ENCODE measurements around the gene HTT. TPM values are rescaled to one million over a fixed set of nuclear protein-coding genes. Genes with fewer than 3 reads are reported as not detected.

The HTT gene
- total RNA-seq, 2 donors from 2014 or later = 51.0 to 55.5 TPM

DNA sequence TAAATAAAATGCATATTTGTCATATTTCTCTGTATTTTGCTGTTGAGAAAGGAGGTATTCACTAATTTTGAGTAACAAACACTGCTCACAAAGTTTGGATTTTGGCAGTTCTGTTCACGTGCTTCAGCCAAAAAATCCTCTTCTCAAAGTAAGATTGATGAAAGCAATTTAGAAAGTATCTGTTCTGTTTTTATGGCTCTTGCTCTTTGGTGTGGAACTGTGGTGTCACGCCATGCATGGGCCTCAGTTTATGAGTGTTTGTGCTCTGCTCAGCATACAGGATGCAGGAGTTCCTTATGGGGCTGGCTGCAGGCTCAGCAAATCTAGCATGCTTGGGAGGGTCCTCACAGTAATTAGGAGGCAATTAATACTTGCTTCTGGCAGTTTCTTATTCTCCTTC, 3.3 kb downstream of the HTT start:
- no peak overlapping the region for H3K4me3 ChIP-seq
- TF ChIP-seq, protein P1, sequence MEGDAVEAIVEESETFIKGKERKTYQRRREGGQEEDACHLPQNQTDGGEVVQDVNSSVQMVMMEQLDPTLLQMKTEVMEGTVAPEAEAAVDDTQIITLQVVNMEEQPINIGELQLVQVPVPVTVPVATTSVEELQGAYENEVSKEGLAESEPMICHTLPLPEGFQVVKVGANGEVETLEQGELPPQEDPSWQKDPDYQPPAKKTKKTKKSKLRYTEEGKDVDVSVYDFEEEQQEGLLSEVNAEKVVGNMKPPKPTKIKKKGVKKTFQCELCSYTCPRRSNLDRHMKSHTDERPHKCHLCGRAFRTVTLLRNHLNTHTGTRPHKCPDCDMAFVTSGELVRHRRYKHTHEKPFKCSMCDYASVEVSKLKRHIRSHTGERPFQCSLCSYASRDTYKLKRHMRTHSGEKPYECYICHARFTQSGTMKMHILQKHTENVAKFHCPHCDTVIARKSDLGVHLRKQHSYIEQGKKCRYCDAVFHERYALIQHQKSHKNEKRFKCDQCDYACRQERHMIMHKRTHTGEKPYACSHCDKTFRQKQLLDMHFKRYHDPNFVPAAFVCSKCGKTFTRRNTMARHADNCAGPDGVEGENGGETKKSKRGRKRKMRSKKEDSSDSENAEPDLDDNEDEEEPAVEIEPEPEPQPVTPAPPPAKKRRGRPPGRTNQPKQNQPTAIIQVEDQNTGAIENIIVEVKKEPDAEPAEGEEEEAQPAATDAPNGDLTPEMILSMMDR (IDR thresholded peaks at IDR 0.05) = no peak
- intact Hi-C loops (cut with DNase I) = no loop called here
- peaks cover 11% of the 10 kb centered on the region for H3K4me1 ChIP-seq
- no peak overlapping the region for H3K9ac ChIP-seq (ENCODE audit: low read depth in 2 of 2, low read length in 2 of 2)
- H3K27ac ChIP-seq = no peak overlapping the region
- no peaks in the 10 kb centered on the region for H3K36me3 ChIP-seq
- no peaks in the 10 kb centered on the region for H3K9me3 ChIP-seq
- H3K27me3 ChIP-seq = no peaks in the 10 kb centered on the region
- DNase-seq = no peak

DNA sequence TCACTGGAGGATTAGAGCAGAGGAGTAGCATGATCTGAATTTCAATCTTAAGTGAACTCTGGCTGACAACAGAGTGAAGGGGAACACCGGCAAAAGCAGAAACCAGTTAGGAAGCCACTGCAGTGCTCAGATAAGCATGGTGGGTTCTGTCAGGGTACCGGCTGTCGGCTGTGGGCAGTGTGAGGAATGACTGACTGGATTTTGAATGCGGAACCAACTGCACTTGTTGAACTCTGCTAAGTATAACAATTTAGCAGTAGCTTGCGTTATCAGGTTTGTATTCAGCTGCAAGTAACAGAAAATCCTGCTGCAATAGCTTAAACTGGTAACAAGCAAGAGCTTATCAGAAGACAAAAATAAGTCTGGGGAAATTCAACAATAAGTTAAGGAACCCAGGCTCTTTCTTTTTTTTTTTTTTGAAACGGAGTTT, 5.2 kb downstream of the HTT start:
- no peak overlapping the region for H3K4me3 ChIP-seq
- TF ChIP-seq, protein P1 (IDR thresholded peaks at IDR 0.05) = no peak
- no peak overlapping the region for H3K27ac ChIP-seq
- H3K4me1 ChIP-seq = peaks cover 6% of the 10 kb centered on the region
- no peaks in the 10 kb centered on the region for H3K9me3 ChIP-seq
- H3K36me3 ChIP-seq = no peaks in the 10 kb centered on the region
- H3K9ac ChIP-seq (ENCODE audit: low read depth in 2 of 2, low read length in 2 of 2) = no peak overlapping the region
- intact Hi-C loops (cut with DNase I) = no loop called here
- H3K27me3 ChIP-seq = no peaks in the 10 kb centered on the region
- DNase-seq = no peak

DNA sequence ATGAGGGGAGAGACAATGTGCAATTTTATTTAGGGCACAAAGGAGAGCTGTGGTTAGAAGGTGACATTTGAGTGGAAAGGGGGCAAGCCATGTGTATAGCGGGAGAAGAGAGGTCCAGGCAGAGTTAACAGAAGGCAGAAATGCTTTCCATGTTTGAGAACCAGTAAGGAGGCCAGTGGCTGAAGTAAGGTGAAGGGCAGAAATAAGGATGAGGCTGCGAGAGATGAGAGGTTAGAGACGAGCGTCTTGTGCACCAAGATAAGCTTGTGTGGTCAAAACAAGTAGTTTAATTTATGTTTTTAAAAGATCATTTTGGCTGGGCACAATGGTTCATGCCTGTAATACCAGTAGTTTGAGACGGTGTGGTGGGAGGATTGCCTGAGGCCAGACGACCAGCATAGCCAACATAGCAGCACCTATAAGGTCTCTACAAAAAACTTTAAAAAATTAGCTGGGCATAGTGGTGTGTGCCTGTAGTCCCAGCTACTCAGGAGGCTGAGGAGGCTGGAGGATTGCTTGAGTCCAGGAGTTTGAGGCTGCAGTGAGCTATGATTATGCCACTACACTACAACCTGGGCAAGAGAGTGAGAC, 8.5 kb downstream of the HTT start:
- Histone ChIP-seq H3K9me3 (no peaks in the 10 kb centered on the region), H3K9ac (ENCODE audit: low read depth in 2 of 2, low read length in 2 of 2) (no peak overlapping the region), H3K4me3 (no peak overlapping the region), H3K27ac (no peak overlapping the region), H3K27me3 (no peaks in the 10 kb centered on the region), H3K36me3 (no peaks in the 10 kb centered on the region), H3K4me1 (no peaks in the 10 kb centered on the region)
- no peak for DNase-seq
- intact Hi-C loops (cut with DNase I) = no loop called here
- TF ChIP-seq, protein P1 (IDR thresholded peaks at IDR 0.05) = no peak

DNA sequence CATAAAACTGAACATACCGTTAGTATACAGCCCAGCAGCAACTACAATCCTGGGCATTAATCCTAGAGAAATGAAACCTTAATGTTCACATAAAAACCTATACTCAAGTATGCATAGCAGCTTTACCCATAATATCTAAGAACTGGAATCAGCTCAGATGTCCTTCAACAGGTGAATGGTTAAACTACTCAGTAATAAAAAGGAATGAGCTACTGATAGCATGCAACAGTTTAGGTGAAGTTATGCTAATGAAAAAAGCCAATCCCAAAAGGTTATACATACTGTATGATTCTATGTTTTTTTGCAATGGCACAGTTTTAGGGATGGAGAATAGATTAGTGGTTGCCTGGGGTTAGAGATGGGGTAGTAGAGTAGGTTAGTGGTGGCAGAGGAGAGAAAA, 9.3 kb downstream of the HTT start:
- H3K27ac ChIP-seq = no peak overlapping the region
- DNase-seq = no peak
- no peaks in the 10 kb centered on the region for H3K36me3 ChIP-seq
- TF ChIP-seq, protein P1 (IDR thresholded peaks at IDR 0.05) = no peak
- no peak overlapping the region for H3K9ac ChIP-seq (ENCODE audit: low read depth in 2 of 2, low read length in 2 of 2)
- H3K9me3 ChIP-seq = no peaks in the 10 kb centered on the region
- intact Hi-C loops (cut with DNase I) = no loop called here
- H3K4me1 ChIP-seq = no peaks in the 10 kb centered on the region
- no peaks in the 10 kb centered on the region for H3K27me3 ChIP-seq
- H3K4me3 ChIP-seq = no peak overlapping the region

DNA sequence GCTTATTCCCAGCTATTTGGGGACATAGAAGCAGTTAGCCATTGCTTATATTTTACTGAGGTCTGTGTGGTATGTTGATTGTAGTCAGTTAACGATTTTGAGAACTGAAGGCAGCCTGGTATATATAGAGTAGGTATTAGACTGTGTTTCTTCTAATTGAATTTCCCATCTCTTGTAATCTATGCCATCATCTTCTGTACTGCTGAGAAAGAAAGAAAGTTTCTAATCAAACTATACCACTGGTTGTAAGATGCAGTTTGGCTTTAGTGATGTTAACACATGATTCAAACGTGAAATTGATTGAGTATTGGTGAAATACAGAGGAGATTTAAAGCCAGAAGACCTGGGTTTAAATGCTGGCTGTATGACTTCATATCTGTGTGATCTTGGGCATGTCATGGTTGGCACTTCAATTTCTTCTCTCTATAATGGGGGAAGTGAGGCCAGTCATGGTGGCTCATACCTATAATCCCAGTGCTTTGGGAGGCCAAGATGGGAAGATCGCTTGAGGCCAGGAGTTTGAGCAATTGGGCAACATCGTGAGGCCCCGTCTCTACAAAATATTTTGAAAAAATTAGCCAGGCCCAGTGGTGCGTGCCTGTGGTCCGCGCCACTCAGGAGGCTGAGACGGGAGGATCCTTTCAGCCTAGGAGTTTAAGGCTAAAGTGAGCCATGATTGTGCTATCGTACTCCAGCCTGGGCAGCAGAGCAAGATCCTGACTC, 11.6 kb downstream of the HTT start:
- Histone ChIP-seq H3K9ac (ENCODE audit: low read depth in 2 of 2, low read length in 2 of 2) (no peak overlapping the region), H3K4me1 (no peaks in the 10 kb centered on the region), H3K36me3 (no peaks in the 10 kb centered on the region), H3K27ac (no peak overlapping the region), H3K9me3 (no peaks in the 10 kb centered on the region), H3K4me3 (no peak overlapping the region), H3K27me3 (no peaks in the 10 kb centered on the region)
- no peak for DNase-seq
- intact Hi-C loops (cut with DNase I) = no loop called here
- TF ChIP-seq, protein P1 (IDR thresholded peaks at IDR 0.05) = no peak
